Pancreas (tissue), 10 donors: ENCODE data around the gene CLEC9A. TPM values are rescaled to one million over a fixed set of nuclear protein-coding genes. Genes with fewer than 3 reads are reported as not detected.

Experiments
- ATAC-seq, 4 donors: fragments of 200-7000 bp; cut with Tn5 transposase; one replicate each; pipeline versions ENCODE4 v1.8.0 to v1.9.1; 2020; ENCODE audit warnings: mild to moderate bottlenecking in 4 of 4, moderate library complexity in 4 of 4
- DNase-seq, 6 donors: peaks; one replicate each; pipeline ENCODE4 v3.0.0-alpha.2; 2020
- FAIRE-seq: peaks from 2 replicates; lab custom pipeline; 2012; peaks lifted over from hg19 to GRCh38; lab: Jason Lieb, UNC
- H3K27ac ChIP-seq, 4 donors: fragments of 200-600 bp; sonication (generic); 1 replicate in 3 of 4; 2 replicates in 1 of 4; pipeline versions ENCODE4 v1.5.0 to v1.8.0; 2020
- H3K27me3 ChIP-seq, 4 donors: fragments of 200-600 bp; one replicate each; pipeline ENCODE4 v1.8.0; 2021
- H3K36me3 ChIP-seq, 3 donors: fragments of 200-600 bp; sonication (generic) in 1 of 3; one replicate each; pipeline versions ENCODE4 v1.5.0 to v1.8.0; 2020 to 2021
- H3K4me1 ChIP-seq, 3 donors: fragments of 200-600 bp; one replicate each; pipeline ENCODE4 v1.8.0; 2021
- H3K4me3 ChIP-seq, 4 donors: fragments of 200-600 bp; sonication (generic) in 2 of 4; one replicate each; pipeline versions ENCODE4 v1.5.0 to v1.8.0; 2020 to 2021
- H3K9me3 ChIP-seq, 4 donors: fragments of 200-600 bp; one replicate each; pipeline ENCODE4 v1.8.0; 2021
- CTCF ChIP-seq, 4 donors: fragments of 200-600 bp; sonication (generic) in 3 of 4; IDR thresholded peaks; one replicate each; pipeline versions ENCODE4 v1.5.0 to v1.8.0; 2021; ENCODE audit warnings: antibody characterized with exemption in 4 of 4
- WGBS, 2 donors: extraction: QIAGEN DNeasy Blood & Tissue Kit; methylation state at CpG; one replicate each; pipeline ENCODE4 v1.1.7; 2013; 5-methylcytosine and 5-hydroxymethylcytosine counted together
- intact Hi-C, 3 donors: fragments of 100-400 bp; cut with DNase I; formaldehyde crosslinking; loops; one replicate each; pipeline versions ENCODE4 v1.11.1 to v1.14.2; 2022
- polyA plus RNA-seq, 2 donors: library from polyadenylated mRNA; stranded (reverse); fragments of 200-250 nt; gene quantifications; one replicate each; pipeline ENCODE4 v1.2.3, GENCODE V29; 2013
- total RNA-seq, 6 donors: library from RNA; stranded (reverse); fragmentation: NEBNext Ultra II Directional in 4 of 6; extraction: Animal tissue kit (Norgen Biotek cat#: 25700) in 4 of 6; gene quantifications; one replicate each; pipeline versions ENCODE4 v1.2.1 to v1.2.4, GENCODE V29; 2021 to 2023
- donor health status: healthy with polysubstance abuse.
- donor health status: DM: no; HTN: no; CAD: no; lungs with moderate emphysema.
- donor health status: DM: no; HTN: no; CAD: no.
- donor health status: control.
- donor health status: control.
- donor health status: Bipolar disorder and iron deficiency.
- donor health status: DM: yes; HTN: yes; CAD: no.
- donor health status: DM: no; HTN: no; CAD: no.
- donor health status: DM: no; HTN: no; CAD: no.
- donor health status: DM: yes; HTN: yes; CAD: no.

CLEC9A gene
- total and polyA plus RNA-seq, 8 donors: 0.09 to 0.22 (median 0.18) TPM; not detected in 5

GRCh38 chr12:10075451-10075850 is 45.0 kb downstream of the CLEC9A start:
- FAIRE-seq (no peak), ATAC-seq (no peak), DNase-seq (no peak)
- Histone ChIP-seq H3K27me3 (no peaks in the 10 kb centered on the region), H3K4me3 (no peak overlapping the region), H3K27ac (no peak overlapping the region), H3K9me3 (no peaks in the 10 kb centered on the region), H3K36me3 (no peaks in the 10 kb centered on the region), H3K4me1 (no peaks in the 10 kb centered on the region)
- no peak for TF ChIP-seq CTCF (IDR thresholded peaks at IDR 0.05)
- intact Hi-C loops: no loop called here

GRCh38 chr12:10082117-10082874 is 51.8 kb downstream of the CLEC9A start:
- no peak for DNase-seq
- Histone ChIP-seq H3K27ac (no peak overlapping the region), H3K4me3 (no peak overlapping the region), H3K4me1 (no peaks in the 10 kb centered on the region), H3K27me3 (no peaks in the 10 kb centered on the region), H3K9me3 (no peaks in the 10 kb centered on the region), H3K36me3 (no peaks in the 10 kb centered on the region)
- ATAC-seq: no peak
- FAIRE-seq: no peak
- 57 to 72% methylated on average over 5 of the region's 5 CpGs for WGBS, 2 donors
- no peak for TF ChIP-seq CTCF (IDR thresholded peaks at IDR 0.05)
- intact Hi-C loops: no loop called here

GRCh38 chr12:10084733-10085132 is 54.3 kb downstream of the CLEC9A start:
- intact Hi-C loops: no loop called here
- TF ChIP-seq CTCF (IDR thresholded peaks at IDR 0.05): no peak
- ATAC-seq: no peak
- 82 to 87% methylated on average over 6 of the region's 6 CpGs for WGBS, 2 donors
- Histone ChIP-seq H3K27me3 (peaks cover 0 to 3% (median 0%) of the 10 kb centered on the region in 4 donors), H3K4me3 (no peak overlapping the region), H3K27ac (no peak overlapping the region), H3K9me3 (no peaks in the 10 kb centered on the region), H3K36me3 (no peaks in the 10 kb centered on the region), H3K4me1 (no peaks in the 10 kb centered on the region)
- no peak for FAIRE-seq
- DNase-seq: no peak

GRCh38 chr12:10086387-10086786 is 55.9 kb downstream of the CLEC9A start:
- Histone ChIP-seq H3K9me3 (no peaks in the 10 kb centered on the region), H3K27ac (no peak overlapping the region), H3K27me3 (peaks cover 0 to 3% (median 0%) of the 10 kb centered on the region in 4 donors), H3K4me3 (no peak overlapping the region), H3K4me1 (no peaks in the 10 kb centered on the region), H3K36me3 (no peaks in the 10 kb centered on the region)
- intact Hi-C loops: no loop called here
- FAIRE-seq (peak; percentile 26), DNase-seq (no peak), ATAC-seq (no peak)
- WGBS, 2 donors: 41 to 62% methylated on average over 3 of the region's 3 CpGs
- TF ChIP-seq CTCF (IDR thresholded peaks at IDR 0.05): no peak

- peaks cover 0 to 3% (median 0%) of the 10 kb centered on the region in 4 donors for H3K27me3 ChIP-seq
- no peaks in the 10 kb centered on the region for H3K9me3 ChIP-seq
- DNase-seq: no peak
- no peak for ATAC-seq
- H3K4me1 ChIP-seq: no peaks in the 10 kb centered on the region
- intact Hi-C loops: no loop called here
- no peak overlapping the region for H3K27ac ChIP-seq
- no peak for FAIRE-seq
- TF ChIP-seq CTCF (IDR thresholded peaks at IDR 0.05): no peak
- no peak overlapping the region for H3K4me3 ChIP-seq
- H3K36me3 ChIP-seq: no peaks in the 10 kb centered on the region
Observed at GRCh38 chr12:10088031-10088430, 57.5 kb downstream of the CLEC9A start.
